Uterus (tissue), 2 donors: ENCODE data around the gene ADAMTS19.

Source experiments
- CTCF ChIP-seq, 4 experiments: fragments of 200-600 bp in 2 of 4; fragments of 450-650 bp in 2 of 4; sonication (generic) in 2 of 4; IDR thresholded peaks; one replicate each; pipeline ENCODE4 v1.5.1; 2016 to 2019; ENCODE audit warnings: antibody characterized with exemption in 4 of 4, mild to moderate bottlenecking in 2 of 4, moderate library complexity in 1 of 4
- POLR2A ChIP-seq, 2 donors: fragments of 450-650 bp; IDR thresholded peaks; one replicate each; pipeline ENCODE4 v1.6.1; 2016; ENCODE audit warnings: antibody characterized with exemption in 2 of 2, mild to moderate bottlenecking in 1 of 2, moderate library complexity in 1 of 2

GRCh38 chr5:129508606-129509005 lies 48.5 kb downstream of the ADAMTS19 start:
- TF ChIP-seq CTCF (IDR thresholded peaks at IDR 0.05) (no peak), POLR2A (IDR thresholded peaks at IDR 0.05) (no peak)
